ENCODE data around the gene GAD1.

DNA sequence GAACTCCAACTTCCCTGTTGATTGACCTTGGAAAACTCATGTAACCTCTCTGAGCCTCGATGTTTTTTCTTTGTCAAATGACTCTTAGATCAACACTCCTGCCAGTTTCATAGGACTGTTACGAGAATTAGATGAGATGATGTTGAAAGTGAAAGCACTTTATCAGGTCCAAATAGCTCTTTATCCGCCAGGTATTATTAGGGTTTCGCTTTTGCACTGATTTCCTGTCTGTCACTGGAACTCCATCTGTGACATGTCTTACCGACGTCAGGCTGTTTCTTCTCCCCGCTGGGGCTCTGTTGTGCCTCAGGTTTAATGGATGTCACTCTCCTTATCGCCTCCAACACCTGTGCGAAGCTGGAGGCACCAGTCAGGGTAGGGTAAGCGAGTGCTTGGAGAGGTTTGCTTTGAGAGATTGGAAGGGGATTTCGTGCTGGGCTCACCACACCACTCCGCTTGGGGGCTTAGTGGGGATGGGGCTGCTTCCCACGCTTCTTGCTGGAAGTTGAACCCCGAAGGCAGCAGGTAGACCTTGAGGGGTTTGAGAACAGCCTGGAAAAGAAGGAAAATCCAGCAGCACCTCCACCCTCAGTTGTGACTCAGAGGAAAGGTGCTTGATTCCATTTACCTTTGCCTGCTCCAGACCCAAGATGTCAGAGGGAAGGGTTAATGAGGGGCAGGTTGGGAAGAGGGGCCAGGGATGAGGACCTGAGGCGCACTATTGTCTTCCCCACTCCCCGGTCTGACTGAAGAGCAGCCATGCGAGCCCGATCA, 4.3 kb downstream of the GAD1 start:
- TF ChIP-seq RAD21 (IDR thresholded peaks at IDR 0.05; ENCODE audit: low read length) (no peak), SMC3 (IDR thresholded peaks at IDR 0.05; ENCODE audit: low read depth, low read length) (no peak)
- TF ChIP-seq, protein P1, sequence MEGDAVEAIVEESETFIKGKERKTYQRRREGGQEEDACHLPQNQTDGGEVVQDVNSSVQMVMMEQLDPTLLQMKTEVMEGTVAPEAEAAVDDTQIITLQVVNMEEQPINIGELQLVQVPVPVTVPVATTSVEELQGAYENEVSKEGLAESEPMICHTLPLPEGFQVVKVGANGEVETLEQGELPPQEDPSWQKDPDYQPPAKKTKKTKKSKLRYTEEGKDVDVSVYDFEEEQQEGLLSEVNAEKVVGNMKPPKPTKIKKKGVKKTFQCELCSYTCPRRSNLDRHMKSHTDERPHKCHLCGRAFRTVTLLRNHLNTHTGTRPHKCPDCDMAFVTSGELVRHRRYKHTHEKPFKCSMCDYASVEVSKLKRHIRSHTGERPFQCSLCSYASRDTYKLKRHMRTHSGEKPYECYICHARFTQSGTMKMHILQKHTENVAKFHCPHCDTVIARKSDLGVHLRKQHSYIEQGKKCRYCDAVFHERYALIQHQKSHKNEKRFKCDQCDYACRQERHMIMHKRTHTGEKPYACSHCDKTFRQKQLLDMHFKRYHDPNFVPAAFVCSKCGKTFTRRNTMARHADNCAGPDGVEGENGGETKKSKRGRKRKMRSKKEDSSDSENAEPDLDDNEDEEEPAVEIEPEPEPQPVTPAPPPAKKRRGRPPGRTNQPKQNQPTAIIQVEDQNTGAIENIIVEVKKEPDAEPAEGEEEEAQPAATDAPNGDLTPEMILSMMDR (IDR thresholded peaks at IDR 0.05): no peak

Measured in SK-N-SH (cell line).